Esophagus squamous epithelium (tissue), 5 donors: ENCODE results near the gene RGL3. TPM values are rescaled to one million over a fixed set of nuclear protein-coding genes. Genes with fewer than 3 reads are reported as not detected.
"Not testable (repeated sequence)": the region's sequence is repeated elsewhere in the genome, so short reads cannot be mapped to it uniquely, and the experiment has no call there.

Experiments
- DNase-seq: peaks from one replicate; lab custom pipeline; 2025; lab: John Stamatoyannopoulos, UW
- H3K27ac ChIP-seq, 4 donors: fragments of 200-600 bp; sonication (generic); one replicate each; pipeline ENCODE4 v1.5.1; 2016 to 2019; ENCODE audit warnings: mild to moderate bottlenecking in 1 of 4
- H3K27me3 ChIP-seq, 4 donors: fragments of 200-600 bp; sonication (generic); 1 replicate in 3 of 4; 2 replicates in 1 of 4; pipeline versions ENCODE4 v1.5.1 to v1.6.0; 2017 to 2021; ENCODE audit warnings: antibody characterized with exemption in 1 of 4
- H3K36me3 ChIP-seq, 3 donors: fragments of 200-600 bp; sonication (generic); one replicate each; pipeline ENCODE4 v1.5.1; 2016 to 2019
- H3K4me1 ChIP-seq, 3 donors: fragments of 200-600 bp; sonication (generic); one replicate each; pipeline ENCODE4 v1.5.1; 2017 to 2019
- H3K4me3 ChIP-seq, 4 donors: fragments of 200-600 bp; sonication (generic); 1 replicate in 3 of 4; 2 replicates in 1 of 4; pipeline ENCODE4 v1.5.1; 2016 to 2019; ENCODE audit warnings: mild to moderate bottlenecking in 2 of 4, moderate library complexity in 1 of 4
- H3K9me3 ChIP-seq, 3 donors: fragments of 200-600 bp; sonication (generic); one replicate each; pipeline ENCODE4 v1.5.1; 2016 to 2019
- CTCF ChIP-seq, 6 experiments: fragments of 450-650 bp in 4 of 6; fragments of 200-600 bp in 2 of 6; sonication (generic) in 2 of 6; IDR thresholded peaks; one replicate each; pipeline ENCODE4 v1.5.1; 2016 to 2019; ENCODE audit warnings: antibody characterized with exemption in 6 of 6, mild to moderate bottlenecking in 4 of 6, moderate library complexity in 4 of 6
- POLR2A ChIP-seq, 4 donors: fragments of 450-650 bp; IDR thresholded peaks; one replicate each; pipeline ENCODE4 v1.6.1; 2017; ENCODE audit warnings: antibody characterized with exemption in 4 of 4, mild to moderate bottlenecking in 4 of 4, moderate library complexity in 3 of 4
- WGBS, 2 donors: methylation state at CpG; one replicate each; pipeline ENCODE4 v1.1.5; 2018; 5-methylcytosine and 5-hydroxymethylcytosine counted together
- intact Hi-C: fragments of 100-400 bp; cut with DNase I; formaldehyde crosslinking; loops from one replicate; pipeline ENCODE4 v1.15.0; 2022
- total RNA-seq, 4 donors: library from RNA; depleted of rRNA; stranded (reverse); fragments of >200 nt; gene quantifications; one replicate each; pipeline ENCODE4 v1.1.0, GENCODE V29; 2016
- donor health status: DM: yes; HTN: yes; CAD: no.

RGL3 gene
- total RNA-seq, 4 donors from 2014 or later, result 0.22 to 1.9 (median 0.45) TPM

DNA sequence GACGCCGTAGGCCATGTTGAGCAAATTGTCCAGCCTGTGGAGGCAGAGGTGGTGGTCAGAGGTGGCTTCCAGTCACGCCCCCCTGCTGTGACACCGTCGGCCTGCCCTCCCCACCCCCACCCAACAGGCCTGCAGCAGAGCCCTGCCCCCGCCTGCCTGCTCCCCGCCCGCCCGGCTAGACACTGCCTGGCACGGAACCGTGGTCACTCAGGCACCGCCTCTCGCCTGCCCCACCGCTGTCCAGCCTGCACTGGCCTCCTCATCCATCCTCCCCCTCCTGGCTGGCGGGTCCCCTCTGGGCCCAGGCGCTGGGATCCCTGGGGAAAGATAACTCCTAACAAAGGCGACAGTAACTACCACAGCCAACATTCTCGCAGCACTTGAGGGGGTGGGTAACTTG is 38.0 kb upstream of the RGL3 start:
- peaks cover 0 to 35% (median 0%) of the 10 kb centered on the region in 4 donors for H3K27me3 ChIP-seq
- DNase-seq, result no peak
- no peaks in the 10 kb centered on the region for H3K9me3 ChIP-seq
- no peaks in the 10 kb centered on the region for H3K36me3 ChIP-seq
- H3K4me1 ChIP-seq, result peaks cover 0 to 3% (median 0%) of the 10 kb centered on the region in 3 donors
- no peak overlapping the region for H3K4me3 ChIP-seq
- intact Hi-C loops, result no loop called here
- H3K27ac ChIP-seq, result no peak overlapping the region
- WGBS, 2 donors, result 45% methylated on average over 6 of the region's 18 CpGs; no CpG with 5 or more reads in 1 of the 2 donors
- TF ChIP-seq POLR2A (IDR thresholded peaks at IDR 0.05) (no peak), CTCF (IDR thresholded peaks at IDR 0.05) (no peak)

DNA sequence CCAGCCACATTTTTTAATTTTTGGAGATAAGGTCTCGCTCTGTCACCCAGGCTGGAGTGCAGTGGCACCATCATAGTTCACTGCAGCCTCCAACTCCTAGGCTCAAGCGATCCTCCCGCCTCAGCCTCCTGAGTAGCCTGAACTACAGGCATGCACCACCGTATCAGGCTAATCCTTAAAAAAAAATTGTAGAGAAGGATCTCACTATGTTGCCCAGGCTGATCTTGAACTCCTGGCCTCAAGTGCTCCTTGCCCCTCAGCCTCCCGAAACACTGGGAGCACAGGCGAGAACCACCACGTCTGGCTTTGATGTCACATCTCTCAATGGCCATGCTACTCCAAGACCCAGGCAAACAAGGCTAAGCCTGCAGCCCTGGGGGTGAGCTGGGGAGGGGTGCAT is 37.5 kb upstream of the RGL3 start:
- H3K4me1 ChIP-seq, result peaks cover 0 to 6% (median 2%) of the 10 kb centered on the region in 3 donors
- H3K4me3 ChIP-seq, result no peak overlapping the region
- TF ChIP-seq POLR2A (IDR thresholded peaks at IDR 0.05), result no peak
- TF ChIP-seq CTCF (IDR thresholded peaks at IDR 0.05), result no peak
- no peak for DNase-seq
- H3K27ac ChIP-seq, result no peak overlapping the region
- H3K9me3 ChIP-seq, result no peaks in the 10 kb centered on the region
- H3K27me3 ChIP-seq, result peaks cover 0 to 35% (median 0%) of the 10 kb centered on the region in 4 donors
- H3K36me3 ChIP-seq, result no peaks in the 10 kb centered on the region
- whole genome bisulfite sequencing, 2 donors, result 83 to 100% methylated on average over 3 to 4 of the region's 7 CpGs
- intact Hi-C loops, result no loop called here

DNA sequence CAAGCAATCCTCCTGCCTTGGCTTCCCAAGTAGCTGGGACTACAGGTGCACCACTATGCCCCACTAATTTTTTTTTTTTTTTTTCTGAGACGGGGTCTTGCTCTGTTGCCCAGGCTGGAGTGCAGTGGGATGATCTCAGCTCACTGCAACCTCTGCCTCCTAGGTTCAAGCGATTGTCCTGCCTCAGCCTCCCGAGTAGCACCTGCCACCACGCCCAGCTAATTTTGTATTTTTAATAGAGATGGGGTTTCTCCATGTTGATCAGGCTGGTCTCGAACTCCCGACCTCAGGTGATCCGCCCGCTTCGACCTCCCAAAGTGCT is 36.1 kb upstream of the RGL3 start:
- intact Hi-C loops, H3K9me3 ChIP-seq, H3K4me1 ChIP-seq, H3K4me3 ChIP-seq, H3K27ac ChIP-seq, DNase-seq, H3K36me3 ChIP-seq: not testable (repeated sequence)
- peaks cover 0 to 30% (median 0%) of the 10 kb centered on the region in 4 donors for H3K27me3 ChIP-seq
- 70 to 79% methylated on average over 8 to 9 of the region's 9 CpGs for WGBS, 2 donors

DNA sequence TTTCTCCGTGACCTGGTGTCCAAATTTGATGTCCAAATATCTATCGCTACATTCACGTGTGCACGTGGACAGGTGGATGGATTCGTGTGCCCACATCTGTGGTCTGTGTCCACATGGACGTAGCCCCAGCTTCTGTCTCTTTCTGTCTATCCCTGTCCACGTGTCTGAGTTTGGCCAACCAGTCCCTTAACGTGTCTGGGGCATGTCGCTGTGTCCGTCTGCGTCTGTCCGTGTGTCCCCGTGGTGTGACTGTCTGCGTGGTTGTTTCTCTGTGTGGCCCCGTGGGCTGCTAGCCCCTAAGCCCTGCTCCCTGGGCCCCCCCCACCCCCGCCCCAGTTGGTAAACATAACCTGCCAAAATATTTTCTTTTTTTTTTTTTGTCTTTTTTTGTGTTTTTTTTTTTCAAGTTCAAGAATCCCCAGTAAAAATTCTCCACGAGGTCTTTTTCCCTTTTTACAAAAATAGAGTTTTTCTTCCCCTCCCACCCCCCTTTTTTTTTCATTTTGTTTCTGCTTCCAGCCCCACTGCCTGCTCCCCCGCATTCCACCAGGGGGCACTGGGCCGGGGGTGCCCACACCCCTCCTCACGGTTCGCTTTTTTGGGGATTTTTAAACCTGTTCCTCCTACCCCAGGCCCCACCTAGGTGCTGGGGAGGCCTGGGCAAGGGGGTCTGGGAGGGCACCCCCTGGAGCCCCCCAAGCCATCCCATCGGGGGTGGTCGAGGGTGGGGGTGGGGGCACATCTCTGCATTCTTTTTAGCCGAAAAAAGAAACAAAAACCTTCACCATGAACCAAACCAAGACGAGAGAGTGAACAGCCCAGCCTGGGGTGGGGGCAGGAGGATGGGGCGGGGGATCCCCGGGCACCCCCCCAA is 34.6 kb upstream of the RGL3 start:
- Histone ChIP-seq H3K27me3 (peaks cover 0 to 23% (median 0%) of the 10 kb centered on the region in 4 donors), H3K9me3 (no peaks in the 10 kb centered on the region), H3K4me3 (no peak overlapping the region), H3K27ac (no peak overlapping the region), H3K36me3 (peaks cover 6 to 24% (median 10%) of the 10 kb centered on the region in 3 donors), H3K4me1 (peaks cover 0 to 9% (median 3%) of the 10 kb centered on the region in 3 donors)
- no peak for DNase-seq
- 47 to 53% methylated on average over 21 of the region's 27 CpGs for WGBS, 2 donors
- no peak for TF ChIP-seq POLR2A (IDR thresholded peaks at IDR 0.05)
- TF ChIP-seq CTCF (IDR thresholded peaks at IDR 0.05), result peak in 1 of 6 experiments; percentile 14
- intact Hi-C loops, result no loop called here

DNA sequence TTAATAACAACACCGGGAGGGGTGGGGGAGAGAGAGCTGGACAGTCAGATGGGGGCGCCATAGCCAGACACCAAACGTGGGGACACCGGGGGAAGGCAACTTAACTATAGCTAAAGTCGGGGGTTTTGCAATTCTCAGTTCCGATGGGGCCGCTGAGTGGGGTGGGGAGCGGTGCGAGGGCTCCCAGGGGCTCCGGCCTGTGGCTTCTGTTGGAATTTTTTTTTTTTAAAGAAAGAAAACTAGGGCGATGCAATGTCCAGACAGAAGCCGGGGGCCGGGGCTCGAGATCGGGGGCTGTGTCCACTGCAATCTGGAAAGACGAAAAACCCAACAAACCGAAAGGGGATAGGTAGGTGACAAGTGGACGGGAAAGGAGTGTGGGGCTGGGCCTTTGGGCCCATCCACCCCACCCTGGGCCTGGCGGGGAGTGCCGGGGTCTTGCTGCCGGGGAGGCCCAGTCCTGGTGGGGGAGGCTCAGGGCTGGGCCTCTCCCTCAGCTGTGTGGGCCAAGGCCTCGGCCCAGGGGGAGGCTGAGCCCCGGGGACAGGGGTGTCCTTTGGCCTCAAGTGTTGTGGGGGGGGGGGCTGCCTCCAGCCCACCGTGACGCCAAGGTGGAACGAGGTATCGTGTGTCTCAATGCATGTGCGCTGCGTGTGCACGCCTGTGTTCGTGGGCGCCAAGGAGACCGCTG is 33.7 kb upstream of the RGL3 start:
- intact Hi-C loops, result no loop called here
- Histone ChIP-seq H3K36me3 (peaks cover 14 to 33% (median 18%) of the 10 kb centered on the region in 3 donors), H3K9me3 (no peaks in the 10 kb centered on the region), H3K4me1 (peaks cover 0 to 9% (median 3%) of the 10 kb centered on the region in 3 donors), H3K4me3 (no peak overlapping the region), H3K27ac (no peak overlapping the region), H3K27me3 (peaks cover 0 to 14% (median 0%) of the 10 kb centered on the region in 4 donors)
- TF ChIP-seq CTCF (IDR thresholded peaks at IDR 0.05) (no peak), POLR2A (IDR thresholded peaks at IDR 0.05) (no peak)
- WGBS, 2 donors, result 63 to 84% methylated on average over 9 to 20 of the region's 33 CpGs
- DNase-seq, result no peak
